ENCODE measurements around the gene CNIH2. TPM values are rescaled to one million over a fixed set of nuclear protein-coding genes. Genes with fewer than 3 reads are reported as not detected.

CNIH2 gene
- total and polyA plus RNA-seq, 9 of the 15 experiments (the other 6 are each of a cell fraction or from before 2014, with no cell fraction given): 0.26 to 0.89 (median 0.40) TPM; not detected in 4

DNA sequence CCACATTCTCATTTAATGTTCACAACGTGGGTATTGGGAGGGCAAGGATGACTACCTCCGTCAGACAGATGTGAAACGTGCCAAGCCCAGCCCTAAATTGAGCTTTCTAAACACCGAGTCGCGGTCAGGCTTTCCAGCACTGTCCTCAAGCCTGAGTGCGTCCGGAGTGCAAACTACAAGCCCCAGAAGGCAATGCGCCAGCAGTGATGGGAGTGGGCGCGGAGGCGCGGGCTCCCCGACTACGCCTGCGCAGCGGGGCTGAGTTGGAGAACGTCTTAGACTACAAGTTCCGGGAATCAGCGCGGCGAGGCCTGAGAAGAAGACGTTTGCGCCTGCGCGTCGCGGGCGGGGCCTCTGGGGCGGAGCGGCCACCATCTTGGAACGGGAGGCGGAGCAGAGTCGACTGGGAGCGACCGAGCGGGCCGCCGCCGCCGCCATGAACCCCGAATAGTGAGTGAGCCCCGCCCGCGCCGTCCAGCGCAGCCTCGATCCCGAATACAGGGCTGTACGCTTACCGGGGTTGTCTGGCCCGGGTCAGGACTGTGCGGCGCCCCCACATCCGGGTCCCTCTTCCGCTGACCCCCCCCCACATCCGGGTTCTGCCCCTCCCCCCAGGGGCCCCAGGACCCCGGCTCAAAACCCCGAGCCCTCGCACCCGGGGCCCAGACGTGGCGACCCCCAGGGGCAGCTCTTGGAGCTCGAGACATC lies 9.6 kb upstream of the CNIH2 start, which contains the start of gene RAB1B (continued):
- TF ChIP-seq, protein P1, sequence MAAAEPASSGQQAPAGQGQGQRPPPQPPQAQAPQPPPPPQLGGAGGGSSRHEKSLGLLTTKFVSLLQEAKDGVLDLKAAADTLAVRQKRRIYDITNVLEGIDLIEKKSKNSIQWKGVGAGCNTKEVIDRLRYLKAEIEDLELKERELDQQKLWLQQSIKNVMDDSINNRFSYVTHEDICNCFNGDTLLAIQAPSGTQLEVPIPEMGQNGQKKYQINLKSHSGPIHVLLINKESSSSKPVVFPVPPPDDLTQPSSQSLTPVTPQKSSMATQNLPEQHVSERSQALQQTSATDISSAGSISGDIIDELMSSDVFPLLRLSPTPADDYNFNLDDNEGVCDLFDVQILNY (CRISPR knock-in tag; IDR thresholded peaks at IDR 0.05): no peak
- TF ChIP-seq HMG20B (CRISPR knock-in tag; IDR thresholded peaks at IDR 0.05): no peak
- 0 out of 2 replicates have a peak, but pooled peaks have one; percentile 42 for TF ChIP-seq NR2C1 (IDR thresholded peaks at IDR 0.05)
- peak; percentile 51; the same call in 1 of the 2 replicates for TF ChIP-seq NR2C1 (tag; IDR thresholded peaks at IDR 0.05)
- TF ChIP-seq, protein P2, sequence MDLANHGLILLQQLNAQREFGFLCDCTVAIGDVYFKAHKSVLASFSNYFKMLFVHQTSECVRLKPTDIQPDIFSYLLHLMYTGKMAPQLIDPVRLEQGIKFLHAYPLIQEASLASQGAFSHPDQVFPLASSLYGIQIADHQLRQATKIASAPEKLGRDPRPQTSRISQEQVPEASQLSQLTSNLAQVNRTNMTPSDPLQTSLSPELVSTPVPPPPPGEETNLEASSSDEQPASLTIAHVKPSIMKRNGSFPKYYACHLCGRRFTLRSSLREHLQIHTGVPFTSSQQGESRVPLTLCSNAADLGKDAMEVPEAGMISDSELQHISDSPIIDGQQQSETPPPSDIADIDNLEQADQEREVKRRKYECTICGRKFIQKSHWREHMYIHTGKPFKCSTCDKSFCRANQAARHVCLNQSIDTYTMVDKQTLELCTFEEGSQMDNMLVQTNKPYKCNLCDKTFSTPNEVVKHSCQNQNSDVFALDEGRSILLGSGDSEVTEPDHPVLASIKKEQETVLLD (IDR thresholded peaks at IDR 0.05): peak; percentile 93
- TF ChIP-seq ERF (CRISPR knock-in tag; IDR thresholded peaks at IDR 0.05): 0 out of 2 replicates have a peak, but pooled peaks have one; percentile 42
- TF ChIP-seq ZNF146 (CRISPR knock-in tag; IDR thresholded peaks at IDR 0.05; ENCODE audit: unreplicated experiment): no peak
- TF ChIP-seq NCOA6 (IDR thresholded peaks at IDR 0.05): no peak
- no peak for TF ChIP-seq NFIC (IDR thresholded peaks at IDR 0.05)
- TF ChIP-seq, protein P3, sequence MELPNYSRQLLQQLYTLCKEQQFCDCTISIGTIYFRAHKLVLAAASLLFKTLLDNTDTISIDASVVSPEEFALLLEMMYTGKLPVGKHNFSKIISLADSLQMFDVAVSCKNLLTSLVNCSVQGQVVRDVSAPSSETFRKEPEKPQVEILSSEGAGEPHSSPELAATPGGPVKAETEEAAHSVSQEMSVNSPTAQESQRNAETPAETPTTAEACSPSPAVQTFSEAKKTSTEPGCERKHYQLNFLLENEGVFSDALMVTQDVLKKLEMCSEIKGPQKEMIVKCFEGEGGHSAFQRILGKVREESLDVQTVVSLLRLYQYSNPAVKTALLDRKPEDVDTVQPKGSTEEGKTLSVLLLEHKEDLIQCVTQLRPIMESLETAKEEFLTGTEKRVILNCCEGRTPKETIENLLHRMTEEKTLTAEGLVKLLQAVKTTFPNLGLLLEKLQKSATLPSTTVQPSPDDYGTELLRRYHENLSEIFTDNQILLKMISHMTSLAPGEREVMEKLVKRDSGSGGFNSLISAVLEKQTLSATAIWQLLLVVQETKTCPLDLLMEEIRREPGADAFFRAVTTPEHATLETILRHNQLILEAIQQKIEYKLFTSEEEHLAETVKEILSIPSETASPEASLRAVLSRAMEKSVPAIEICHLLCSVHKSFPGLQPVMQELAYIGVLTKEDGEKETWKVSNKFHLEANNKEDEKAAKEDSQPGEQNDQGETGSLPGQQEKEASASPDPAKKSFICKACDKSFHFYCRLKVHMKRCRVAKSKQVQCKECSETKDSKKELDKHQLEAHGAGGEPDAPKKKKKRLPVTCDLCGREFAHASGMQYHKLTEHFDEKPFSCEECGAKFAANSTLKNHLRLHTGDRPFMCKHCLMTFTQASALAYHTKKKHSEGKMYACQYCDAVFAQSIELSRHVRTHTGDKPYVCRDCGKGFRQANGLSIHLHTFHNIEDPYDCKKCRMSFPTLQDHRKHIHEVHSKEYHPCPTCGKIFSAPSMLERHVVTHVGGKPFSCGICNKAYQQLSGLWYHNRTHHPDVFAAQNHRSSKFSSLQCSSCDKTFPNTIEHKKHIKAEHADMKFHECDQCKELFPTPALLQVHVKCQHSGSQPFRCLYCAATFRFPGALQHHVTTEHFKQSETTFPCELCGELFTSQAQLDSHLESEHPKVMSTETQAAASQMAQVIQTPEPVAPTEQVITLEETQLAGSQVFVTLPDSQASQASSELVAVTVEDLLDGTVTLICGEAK (IDR thresholded peaks at IDR 0.05): no peak
- TF ChIP-seq, protein P3 (CRISPR knock-in tag; IDR thresholded peaks at IDR 0.05): no peak
- TF ChIP-seq RCOR1 (IDR thresholded peaks at IDR 0.05; ENCODE audit: borderline replicate concordance in 1 of 2, low read depth in 2 of 2, low read length in 2 of 2): no peak; a peak in 1 of 4 replicates
- TF ChIP-seq, protein P4, sequence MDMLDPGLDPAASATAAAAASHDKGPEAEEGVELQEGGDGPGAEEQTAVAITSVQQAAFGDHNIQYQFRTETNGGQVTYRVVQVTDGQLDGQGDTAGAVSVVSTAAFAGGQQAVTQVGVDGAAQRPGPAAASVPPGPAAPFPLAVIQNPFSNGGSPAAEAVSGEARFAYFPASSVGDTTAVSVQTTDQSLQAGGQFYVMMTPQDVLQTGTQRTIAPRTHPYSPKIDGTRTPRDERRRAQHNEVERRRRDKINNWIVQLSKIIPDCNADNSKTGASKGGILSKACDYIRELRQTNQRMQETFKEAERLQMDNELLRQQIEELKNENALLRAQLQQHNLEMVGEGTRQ (CRISPR knock-in tag; IDR thresholded peaks at IDR 0.05): no peak
- no peak for TF ChIP-seq HMGN3 (IDR thresholded peaks at IDR 0.05; ENCODE audit: borderline replicate concordance, extremely low read depth, insufficient read length, low read depth, low read length)
- TF ChIP-seq ZNF445 (CRISPR knock-in tag; IDR thresholded peaks at IDR 0.05; ENCODE audit: low read depth): no peak
- no peak for TF ChIP-seq ZEB2 (IDR thresholded peaks at IDR 0.05)
- TF ChIP-seq POLR3G (IDR thresholded peaks at IDR 0.05; ENCODE audit: extremely low read depth, insufficient read length, insufficient replicate concordance): no peak

Measured in K562 (cell line).